Mucosa of descending colon (tissue), 3 donors: ENCODE data around the gene EPG5. TPM values are rescaled to one million over a fixed set of nuclear protein-coding genes. Genes with fewer than 3 reads are reported as not detected.

Experiments
- ATAC-seq: fragments of 200-7000 bp; cut with Tn5 transposase; one replicate; pipeline ENCODE4 v1.9.1; 2020; ENCODE audit warnings: mild to moderate bottlenecking, moderate library complexity
- DNase-seq, 3 donors: peaks; one replicate each; pipeline ENCODE4 v3.0.0-alpha.2; 2020
- H3K36me3 ChIP-seq: fragments of 200-600 bp; one replicate; pipeline ENCODE4 v1.8.0; 2021; ENCODE audit warnings: low read depth, mild to moderate bottlenecking
- H3K4me1 ChIP-seq: fragments of 200-600 bp; one replicate; pipeline ENCODE4 v1.8.0; 2021; ENCODE audit warnings: low read depth, mild to moderate bottlenecking
- H3K4me3 ChIP-seq: fragments of 200-600 bp; one replicate; pipeline ENCODE4 v1.8.0; 2021; ENCODE audit warnings: mild to moderate bottlenecking
- H3K9me3 ChIP-seq: fragments of 200-600 bp; one replicate; pipeline ENCODE4 v1.8.0; 2021; ENCODE audit warnings: mild to moderate bottlenecking
- CTCF ChIP-seq: fragments of 200-600 bp; IDR thresholded peaks from one replicate; pipeline ENCODE4 v1.8.0; 2022; ENCODE audit warnings: antibody characterized with exemption, mild to moderate bottlenecking
- intact Hi-C, 2 donors: fragments of 100-400 bp; cut with DNase I in 1 of 2; cut with micrococcal nuclease in 1 of 2; formaldehyde crosslinking; loops; one replicate each; pipeline versions ENCODE4 v1.11.0 to v1.11.1; 2022; cut with DNase I, micrococcal nuclease
- total RNA-seq, 3 donors: library from RNA; stranded (reverse); fragmentation: NEBNext Ultra II Directional in 2 of 3; extraction: Animal tissue kit (Norgen Biotek cat#: 25700) in 2 of 3; gene quantifications; one replicate each; pipeline versions ENCODE4 v1.2.1 to v1.2.4, GENCODE V29; 2021 to 2023
- donor health status: DM: no; HTN: no; CAD: no; lungs with moderate emphysema.
- donor health status: DM: no; HTN: no; CAD: no.
- donor health status: DM: no; HTN: yes; CAD: no.

The EPG5 gene
- total RNA-seq, 3 donors from 2014 or later: 21.7 to 29.0 (median 25.6) TPM

- no peak for TF ChIP-seq CTCF
- intact Hi-C loops: no loop called here
Measured at GRCh38 chr18:45843019-45843418, 124.1 kb downstream of the EPG5 start.

GRCh38 chr18:45841765-45842442 lies 125.2 kb downstream of the EPG5 start:
- no peak overlapping the region for H3K4me3 ChIP-seq
- TF ChIP-seq CTCF: no peak
- ATAC-seq (no peak), DNase-seq (no peak)
- H3K4me1 ChIP-seq: peaks cover 10% of the 10 kb centered on the region
- intact Hi-C loops: no loop called here
- no peaks in the 10 kb centered on the region for H3K36me3 ChIP-seq
- no peaks in the 10 kb centered on the region for H3K9me3 ChIP-seq

More at GRCh38 chr18:45843019-45843418, 124.1 kb downstream of the EPG5 start:
- no peak for ATAC-seq
- Histone ChIP-seq H3K4me3 (no peak overlapping the region), H3K9me3 (no peaks in the 10 kb centered on the region), H3K36me3 (no peaks in the 10 kb centered on the region), H3K4me1 (peaks cover 7% of the 10 kb centered on the region)
- no peak for DNase-seq

- H3K4me1 ChIP-seq: peaks cover 10% of the 10 kb centered on the region
- H3K4me3 ChIP-seq: no peak overlapping the region
- DNase-seq (no peak), ATAC-seq (no peak)
- H3K36me3 ChIP-seq: no peaks in the 10 kb centered on the region
- no peak for TF ChIP-seq CTCF
- no peaks in the 10 kb centered on the region for H3K9me3 ChIP-seq
- intact Hi-C loops: no loop called here
Measured at GRCh38 chr18:45841060-45841764, 125.9 kb downstream of the EPG5 start.

DNA sequence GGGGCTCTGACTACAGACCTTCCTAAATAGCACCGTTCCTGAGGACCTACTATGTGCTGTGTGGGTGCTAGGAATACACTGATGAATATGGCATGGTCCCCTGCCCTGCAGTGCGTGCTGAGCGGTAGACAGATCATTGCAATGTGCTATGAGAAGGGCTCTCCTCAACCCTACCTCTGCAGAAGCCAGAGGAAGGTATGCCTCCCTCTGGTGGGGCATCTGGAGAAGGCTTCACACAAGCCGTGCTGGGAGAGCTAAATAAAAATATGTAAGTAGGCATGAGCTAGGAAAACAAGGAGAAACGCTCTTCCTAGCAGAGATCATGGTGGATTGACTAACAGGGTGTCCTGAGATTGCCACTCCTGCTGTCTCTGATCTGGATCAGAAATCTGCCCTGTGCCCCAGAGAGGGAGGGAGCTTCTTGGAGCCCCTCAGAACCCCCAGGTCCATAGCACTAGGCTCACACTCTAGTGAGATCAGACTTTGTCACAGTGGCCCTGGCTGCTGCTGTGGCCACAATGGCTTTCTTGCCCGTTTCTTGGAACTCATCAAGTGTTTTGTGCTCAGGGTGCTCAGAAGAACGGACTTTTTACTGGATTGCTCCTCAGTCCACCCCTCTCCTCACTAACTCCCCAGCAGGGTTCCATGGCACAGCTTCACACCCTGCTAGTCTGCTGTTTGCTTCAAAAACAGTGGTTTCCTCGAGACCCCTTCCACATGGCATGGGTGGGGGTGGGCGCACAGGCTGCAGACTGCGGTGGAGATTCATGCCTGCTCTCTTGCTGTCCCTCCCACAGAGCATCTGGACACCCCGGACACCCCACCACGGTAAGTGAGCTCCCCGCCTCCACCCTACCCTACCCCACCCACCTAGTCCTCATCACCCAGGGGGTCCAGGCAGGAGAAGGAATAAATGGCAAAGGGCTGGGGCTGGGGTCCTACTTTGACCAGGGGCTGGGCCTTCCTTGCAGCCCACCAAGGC lies 127.4 kb downstream of the EPG5 start:
- H3K9me3 ChIP-seq: no peaks in the 10 kb centered on the region
- intact Hi-C loops: no loop called here
- DNase-seq: peak in 2 of 3 donors; percentile 32 to 38

More for the DNA sequence above, 127.4 kb downstream of the EPG5 start:
- TF ChIP-seq CTCF: no peak
- no peak overlapping the region for H3K4me3 ChIP-seq
- no peaks in the 10 kb centered on the region for H3K36me3 ChIP-seq
- peak; percentile 56 for ATAC-seq
- peaks cover 10% of the 10 kb centered on the region for H3K4me1 ChIP-seq
